ENCODE data around the gene CHAF1A. TPM values are rescaled to one million over a fixed set of nuclear protein-coding genes. Genes with fewer than 3 reads are reported as not detected.

CHAF1A gene
- total and polyA plus RNA-seq, 2 experiments from 2014 or later, result 113 to 125 TPM

DNA sequence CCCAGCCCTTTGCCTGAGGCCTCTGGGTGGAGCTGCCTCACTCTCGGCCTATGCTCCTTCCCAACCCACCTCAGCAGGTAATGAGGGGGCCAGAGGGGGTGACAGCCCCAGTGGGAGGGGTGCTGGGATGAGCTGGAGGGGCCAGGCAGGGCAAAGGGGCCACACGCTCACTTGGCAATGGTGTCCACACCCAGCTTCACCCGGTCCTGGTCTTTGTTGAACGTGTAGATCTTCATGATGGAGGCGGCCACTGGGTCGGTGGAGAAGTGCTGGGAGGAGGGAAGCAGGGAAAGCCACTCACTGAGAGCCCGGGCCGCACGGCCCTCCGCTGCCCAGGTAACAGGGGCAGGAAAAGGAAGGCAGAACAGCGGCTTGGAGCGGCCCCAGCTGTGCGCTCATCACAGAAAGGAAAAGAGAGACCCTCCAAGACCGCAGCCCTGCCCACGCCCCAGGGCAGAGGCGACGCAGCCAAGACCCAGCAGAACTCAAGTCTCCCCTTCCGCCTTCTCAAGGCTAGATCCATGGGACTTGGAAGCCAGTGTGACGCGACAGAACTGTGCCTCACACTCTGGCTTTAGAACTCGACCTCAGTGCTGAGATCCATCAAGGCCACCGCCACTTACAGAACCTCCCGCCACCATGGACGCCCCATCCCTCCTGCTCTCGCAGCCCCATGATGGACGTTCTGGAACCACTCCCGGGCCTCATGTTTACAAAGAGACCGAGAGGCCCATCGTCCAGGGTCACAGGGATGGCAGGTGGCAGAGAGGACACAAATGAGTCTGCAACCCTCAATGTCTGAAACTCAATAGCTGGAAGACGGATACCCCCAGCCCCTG is 45.9 kb downstream of the CHAF1A start:
- peaks cover 21% of the 10 kb centered on the region; the same call in 1 of the 2 replicates for H3F3A ChIP-seq (replicated peaks; ENCODE audit: low read depth)
- peaks cover 7% of the 10 kb centered on the region; the same call in 2 of the 3 replicates for H3K4me1 Mint-ChIP-seq
- peaks cover 47% of the 10 kb centered on the region for H3K27me3 Mint-ChIP-seq (ENCODE audit: insufficient read depth, low read depth, poor library complexity)
- no peak overlapping the region for H2AFZ ChIP-seq
- peaks cover 47% of the 10 kb centered on the region for H3K36me3 Mint-ChIP-seq (ENCODE audit: low read depth)
- no peak overlapping the region for H3K4me2 ChIP-seq
- TF ChIP-seq CTCF (conservative IDR thresholded peaks at IDR 0.05; ENCODE audit: low read depth in 2 of 2) (no peak), EZH2phosphoT487 (IDR thresholded peaks at IDR 0.05; ENCODE audit: unreplicated experiment) (no peak), POLR2AphosphoS5 (IDR thresholded peaks at IDR 0.05; ENCODE audit: low read depth) (no peak), ZNF331 (CRISPR knock-in tag; IDR thresholded peaks at IDR 0.05; ENCODE audit: low read depth) (no peak), REST (IDR thresholded peaks at IDR 0.05; ENCODE audit: unreplicated experiment) (no peak)
- TF ChIP-seq, protein P1, sequence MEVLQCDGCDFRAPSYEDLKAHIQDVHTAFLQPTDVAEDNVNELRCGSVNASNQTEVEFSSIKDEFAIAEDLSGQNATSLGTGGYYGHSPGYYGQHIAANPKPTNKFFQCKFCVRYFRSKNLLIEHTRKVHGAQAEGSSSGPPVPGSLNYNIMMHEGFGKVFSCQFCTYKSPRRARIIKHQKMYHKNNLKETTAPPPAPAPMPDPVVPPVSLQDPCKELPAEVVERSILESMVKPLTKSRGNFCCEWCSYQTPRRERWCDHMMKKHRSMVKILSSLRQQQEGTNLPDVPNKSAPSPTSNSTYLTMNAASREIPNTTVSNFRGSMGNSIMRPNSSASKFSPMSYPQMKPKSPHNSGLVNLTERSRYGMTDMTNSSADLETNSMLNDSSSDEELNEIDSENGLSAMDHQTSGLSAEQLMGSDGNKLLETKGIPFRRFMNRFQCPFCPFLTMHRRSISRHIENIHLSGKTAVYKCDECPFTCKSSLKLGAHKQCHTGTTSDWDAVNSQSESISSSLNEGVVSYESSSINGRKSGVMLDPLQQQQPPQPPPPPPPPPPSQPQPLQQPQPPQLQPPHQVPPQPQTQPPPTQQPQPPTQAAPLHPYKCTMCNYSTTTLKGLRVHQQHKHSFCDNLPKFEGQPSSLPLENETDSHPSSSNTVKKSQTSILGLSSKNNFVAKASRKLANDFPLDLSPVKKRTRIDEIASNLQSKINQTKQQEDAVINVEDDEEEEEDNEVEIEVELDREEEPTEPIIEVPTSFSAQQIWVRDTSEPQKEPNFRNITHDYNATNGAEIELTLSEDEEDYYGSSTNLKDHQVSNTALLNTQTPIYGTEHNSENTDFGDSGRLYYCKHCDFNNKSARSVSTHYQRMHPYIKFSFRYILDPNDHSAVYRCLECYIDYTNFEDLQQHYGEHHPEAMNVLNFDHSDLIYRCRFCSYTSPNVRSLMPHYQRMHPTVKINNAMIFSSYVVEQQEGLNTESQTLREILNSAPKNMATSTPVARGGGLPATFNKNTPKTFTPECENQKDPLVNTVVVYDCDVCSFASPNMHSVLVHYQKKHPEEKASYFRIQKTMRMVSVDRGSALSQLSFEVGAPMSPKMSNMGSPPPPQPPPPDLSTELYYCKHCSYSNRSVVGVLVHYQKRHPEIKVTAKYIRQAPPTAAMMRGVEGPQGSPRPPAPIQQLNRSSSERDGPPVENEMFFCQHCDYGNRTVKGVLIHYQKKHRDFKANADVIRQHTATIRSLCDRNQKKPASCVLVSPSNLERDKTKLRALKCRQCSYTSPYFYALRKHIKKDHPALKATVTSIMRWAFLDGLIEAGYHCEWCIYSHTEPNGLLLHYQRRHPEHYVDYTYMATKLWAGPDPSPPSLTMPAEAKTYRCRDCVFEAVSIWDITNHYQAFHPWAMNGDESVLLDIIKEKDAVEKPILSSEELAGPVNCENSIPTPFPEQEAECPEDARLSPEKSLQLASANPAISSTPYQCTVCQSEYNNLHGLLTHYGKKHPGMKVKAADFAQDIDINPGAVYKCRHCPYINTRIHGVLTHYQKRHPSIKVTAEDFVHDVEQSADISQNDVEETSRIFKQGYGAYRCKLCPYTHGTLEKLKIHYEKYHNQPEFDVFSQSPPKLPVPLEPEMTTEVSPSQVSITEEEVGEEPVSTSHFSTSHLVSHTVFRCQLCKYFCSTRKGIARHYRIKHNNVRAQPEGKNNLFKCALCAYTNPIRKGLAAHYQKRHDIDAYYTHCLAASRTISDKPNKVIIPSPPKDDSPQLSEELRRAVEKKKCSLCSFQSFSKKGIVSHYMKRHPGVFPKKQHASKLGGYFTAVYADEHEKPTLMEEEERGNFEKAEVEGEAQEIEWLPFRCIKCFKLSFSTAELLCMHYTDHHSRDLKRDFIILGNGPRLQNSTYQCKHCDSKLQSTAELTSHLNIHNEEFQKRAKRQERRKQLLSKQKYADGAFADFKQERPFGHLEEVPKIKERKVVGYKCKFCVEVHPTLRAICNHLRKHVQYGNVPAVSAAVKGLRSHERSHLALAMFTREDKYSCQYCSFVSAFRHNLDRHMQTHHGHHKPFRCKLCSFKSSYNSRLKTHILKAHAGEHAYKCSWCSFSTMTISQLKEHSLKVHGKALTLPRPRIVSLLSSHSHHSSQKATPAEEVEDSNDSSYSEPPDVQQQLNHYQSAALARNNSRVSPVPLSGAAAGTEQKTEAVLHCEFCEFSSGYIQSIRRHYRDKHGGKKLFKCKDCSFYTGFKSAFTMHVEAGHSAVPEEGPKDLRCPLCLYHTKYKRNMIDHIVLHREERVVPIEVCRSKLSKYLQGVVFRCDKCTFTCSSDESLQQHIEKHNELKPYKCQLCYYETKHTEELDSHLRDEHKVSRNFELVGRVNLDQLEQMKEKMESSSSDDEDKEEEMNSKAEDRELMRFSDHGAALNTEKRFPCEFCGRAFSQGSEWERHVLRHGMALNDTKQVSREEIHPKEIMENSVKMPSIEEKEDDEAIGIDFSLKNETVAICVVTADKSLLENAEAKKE (CRISPR knock-in tag; IDR thresholded peaks at IDR 0.05), result no peak
- ATAC-seq (no peak), DNase-seq (ENCODE audit: low spot score) (no peak)
- no peak overlapping the region for H3K27ac Mint-ChIP-seq
- no peaks in the 10 kb centered on the region for H3K4me1 ChIP-seq (ENCODE audit: insufficient read depth)
- no peak overlapping the region; the same call in 2 of the 3 replicates for H3K4me3 Mint-ChIP-seq
- H3K27me3 ChIP-seq (ENCODE audit: insufficient read depth), result no peaks in the 10 kb centered on the region
- H3K79me2 ChIP-seq (replicated peaks; ENCODE audit: insufficient read depth), result no peaks in the 10 kb centered on the region
- H4K20me1 ChIP-seq (replicated peaks; ENCODE audit: insufficient read depth), result peaks cover 9% of the 10 kb centered on the region
- H3K9me2 ChIP-seq (ENCODE audit: insufficient read depth), result no peaks in the 10 kb centered on the region
- no peaks in the 10 kb centered on the region for H3K36me3 ChIP-seq (ENCODE audit: insufficient read depth)
- H3K27ac ChIP-seq (ENCODE audit: low read depth), result no peak overlapping the region
- H3K9me3 Mint-ChIP-seq, result no peaks in the 10 kb centered on the region; the same call in 1 of the 3 replicates
- H3K4me3 ChIP-seq, result no peak overlapping the region

Measured in GM23338 (cell line).